Activated CD8-positive, alpha-beta T cell treated with anti-CD3 and anti-CD28 coated beads, Interleukin-2, amount 10 ng/mL, durations not matched to agents 7 days and 5 days (primary cell): ENCODE results near the gene BACE2. TPM values are rescaled to one million over a fixed set of nuclear protein-coding genes. Genes with fewer than 3 reads are reported as not detected.
"Not testable (repeated sequence)": the region's sequence is repeated elsewhere in the genome, so short reads cannot be mapped to it uniquely, and the experiment has no call there.

ENCODE experiments used
- ATAC-seq: fragments of 150-1000 bp; cut with Tn5 transposase; one replicate; pipeline ENCODE4 v1.10.0; 2021; ENCODE audit warnings: moderate library complexity
- CTCF ChIA-PET: fragments of 350-600 bp; sonication (Branson Sonifier 250); formaldehyde crosslinking; loops from one replicate; lab custom pipeline; 2021; ENCODE audit warnings: antibody characterized with exemption; lab: Charles Lee
- POLR2A ChIA-PET: fragments of 350-600 bp; sonication (Branson Sonifier 250); formaldehyde crosslinking; loops from one replicate; lab custom pipeline; 2021; ENCODE audit warnings: antibody characterized with exemption; lab: Charles Lee
- DNase-seq: peaks from one replicate; pipeline ENCODE4 v3.0.0-alpha.2; 2020
- H3K27ac Mint-ChIP-seq: one replicate; pipeline ENCODE4 v1.8.0; 2021; ENCODE audit warnings: mild to moderate bottlenecking, mixed read lengths
- H3K27me3 Mint-ChIP-seq: one replicate; pipeline ENCODE4 v1.8.0; 2021; ENCODE audit warnings: low read depth, mixed read lengths
- H3K36me3 Mint-ChIP-seq: one replicate; pipeline ENCODE4 v1.8.0; 2021; ENCODE audit warnings: low read depth, mixed read lengths
- H3K4me1 Mint-ChIP-seq: one replicate; pipeline ENCODE4 v1.8.0; 2021; ENCODE audit warnings: low read depth, mixed read lengths
- H3K4me3 Mint-ChIP-seq: one replicate; pipeline ENCODE4 v1.8.0; 2021; ENCODE audit warnings: mild to moderate bottlenecking, mixed read lengths
- H3K9me3 Mint-ChIP-seq: one replicate; pipeline ENCODE4 v1.8.0; 2022; ENCODE audit warnings: mixed read lengths; ENCODE audit not compliant: insufficient read depth
- total RNA-seq, 2 experiments: library from RNA; stranded (reverse); gene quantifications; one replicate each; pipeline ENCODE4 v1.2.3, GENCODE V29; 2021

BACE2 gene
- total RNA-seq, 2 experiments from 2014 or later: 4.1 to 4.6 TPM

DNA sequence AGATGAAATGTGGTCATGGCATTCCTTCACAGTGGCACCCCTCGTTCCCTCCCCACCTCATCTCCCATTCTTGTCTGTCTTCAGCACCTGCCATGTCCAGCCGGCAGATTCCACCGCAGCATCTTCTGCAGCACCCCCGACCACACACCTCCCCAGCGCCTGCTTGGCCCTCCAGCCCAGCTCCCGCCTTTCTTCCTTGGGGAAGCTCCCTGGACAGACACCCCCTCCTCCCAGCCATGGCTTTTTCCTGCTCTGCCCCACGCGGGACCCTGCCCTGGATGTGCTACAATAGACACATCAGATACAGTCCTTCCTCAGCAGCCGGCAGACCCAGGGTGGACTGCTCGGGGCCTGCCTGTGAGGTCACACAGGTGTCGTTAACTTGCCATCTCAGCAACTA lies 81.5 kb downstream of the BACE2 start:
- Mint-ChIP-seq H3K4me3 (no peak overlapping the region), H3K27me3 (no peaks in the 10 kb centered on the region), H3K27ac (no peak overlapping the region), H3K36me3 (no peaks in the 10 kb centered on the region), H3K4me1 (no peaks in the 10 kb centered on the region), H3K9me3 (no peaks in the 10 kb centered on the region)
- CTCF ChIA-PET: no interaction called here
- DNase-seq (no peak), ATAC-seq (no peak)
- POLR2A ChIA-PET: no interaction called here

DNA sequence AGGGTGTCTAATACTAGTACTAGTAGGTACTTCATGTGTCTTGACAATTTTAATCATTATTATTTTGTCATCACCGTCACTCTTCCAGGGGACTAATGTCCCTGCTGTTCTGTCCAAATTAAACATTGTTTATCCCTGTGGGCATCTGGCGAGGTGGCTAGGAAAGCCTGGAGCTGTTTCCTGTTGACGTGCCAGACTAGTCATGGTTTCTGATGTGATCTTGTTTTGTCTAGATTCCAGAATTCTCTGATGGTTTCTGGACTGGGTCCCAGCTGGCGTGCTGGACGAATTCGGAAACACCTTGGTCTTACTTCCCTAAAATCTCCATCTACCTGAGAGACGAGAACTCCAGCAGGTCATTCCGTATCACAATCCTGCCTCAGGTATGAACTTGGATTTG lies 82.6 kb downstream of the BACE2 start:
- CTCF ChIA-PET: no interaction called here
- no peak overlapping the region for H3K27ac Mint-ChIP-seq
- no peaks in the 10 kb centered on the region for H3K9me3 Mint-ChIP-seq
- H3K4me1 Mint-ChIP-seq: no peaks in the 10 kb centered on the region
- H3K27me3 Mint-ChIP-seq: no peaks in the 10 kb centered on the region
- ATAC-seq (no peak), DNase-seq (no peak)
- no peak overlapping the region for H3K4me3 Mint-ChIP-seq
- POLR2A ChIA-PET: no interaction called here
- H3K36me3 Mint-ChIP-seq: no peaks in the 10 kb centered on the region

DNA sequence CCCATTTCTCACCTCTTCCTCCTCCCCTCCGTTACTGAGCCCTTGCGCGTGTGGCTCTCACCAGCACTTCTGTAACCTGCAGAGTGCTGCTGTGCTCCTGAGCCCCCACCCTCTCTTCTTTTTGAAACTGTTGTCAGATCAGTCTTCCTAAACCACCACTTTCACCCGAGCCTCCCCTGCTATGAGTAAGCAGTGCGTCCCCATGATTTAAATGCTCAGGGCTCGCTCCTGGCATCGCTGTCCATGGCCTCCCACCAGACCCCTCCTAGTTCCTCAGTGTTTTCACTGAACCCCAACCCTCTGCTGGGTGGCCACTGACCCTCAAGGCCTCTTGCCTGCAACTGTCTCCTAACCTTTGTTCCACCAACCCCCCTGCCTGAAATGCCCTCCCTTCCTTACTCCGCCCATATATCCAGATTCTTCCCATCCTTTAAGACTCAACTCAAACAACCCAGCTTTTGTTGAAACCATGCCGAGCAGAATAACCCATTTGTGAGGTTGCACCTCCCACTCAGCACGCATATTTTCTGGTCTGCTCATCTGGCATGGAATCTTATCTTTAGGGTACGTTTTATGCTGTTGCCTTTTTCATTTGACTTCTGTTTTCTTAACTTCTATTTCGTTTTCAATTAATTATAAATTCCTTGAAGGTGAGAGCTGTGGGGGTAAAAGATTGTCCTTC lies 84.1 kb downstream of the BACE2 start:
- Mint-ChIP-seq H3K4me3 (no peak overlapping the region), H3K9me3 (no peaks in the 10 kb centered on the region), H3K4me1 (no peaks in the 10 kb centered on the region), H3K27me3 (no peaks in the 10 kb centered on the region), H3K27ac (no peak overlapping the region), H3K36me3 (no peaks in the 10 kb centered on the region)
- DNase-seq (no peak), ATAC-seq (no peak)
- ChIA-PET CTCF (no interaction called here), POLR2A (interaction anchor here (0.6 kb wide), 1 partner anchor 24 kb away, joined by 3 read pairs; no protein-coding TSS in a partner anchor)

DNA sequence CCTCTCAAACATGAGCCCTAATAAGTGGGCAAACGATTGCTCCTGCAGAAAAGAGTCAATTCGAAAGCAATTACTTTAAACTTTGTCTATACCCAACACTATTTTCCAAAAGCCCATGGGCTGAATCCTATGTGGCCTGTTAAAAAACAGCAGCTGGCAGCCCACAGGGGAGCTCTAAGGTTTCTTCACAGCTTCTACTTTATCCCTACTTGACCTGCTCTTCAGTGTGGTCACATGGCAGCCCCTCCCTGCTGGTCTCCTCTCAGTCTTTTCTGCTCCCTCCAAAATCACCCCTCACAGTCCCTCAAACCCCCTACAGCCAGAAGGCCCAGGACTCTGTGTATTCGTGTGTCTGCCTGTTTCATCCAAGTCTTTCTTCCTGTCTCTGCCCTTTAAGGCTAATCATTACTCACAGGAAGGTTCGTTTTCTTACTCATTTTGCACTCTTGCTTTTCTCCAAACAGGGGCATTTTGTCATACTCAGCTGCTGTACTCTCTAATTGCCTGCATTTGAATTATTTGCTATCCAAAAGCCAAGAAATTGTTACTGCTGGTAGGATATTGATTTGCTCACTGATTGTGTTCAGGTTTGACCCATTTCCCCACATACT lies 86.2 kb downstream of the BACE2 start:
- DNase-seq: no peak
- Mint-ChIP-seq H3K36me3 (no peaks in the 10 kb centered on the region), H3K9me3 (no peaks in the 10 kb centered on the region), H3K27me3 (peaks cover 4% of the 10 kb centered on the region), H3K4me3 (no peak overlapping the region), H3K4me1 (no peaks in the 10 kb centered on the region), H3K27ac (no peak overlapping the region)
- ATAC-seq: no peak
- ChIA-PET CTCF (no interaction called here), POLR2A (no interaction called here)

DNA sequence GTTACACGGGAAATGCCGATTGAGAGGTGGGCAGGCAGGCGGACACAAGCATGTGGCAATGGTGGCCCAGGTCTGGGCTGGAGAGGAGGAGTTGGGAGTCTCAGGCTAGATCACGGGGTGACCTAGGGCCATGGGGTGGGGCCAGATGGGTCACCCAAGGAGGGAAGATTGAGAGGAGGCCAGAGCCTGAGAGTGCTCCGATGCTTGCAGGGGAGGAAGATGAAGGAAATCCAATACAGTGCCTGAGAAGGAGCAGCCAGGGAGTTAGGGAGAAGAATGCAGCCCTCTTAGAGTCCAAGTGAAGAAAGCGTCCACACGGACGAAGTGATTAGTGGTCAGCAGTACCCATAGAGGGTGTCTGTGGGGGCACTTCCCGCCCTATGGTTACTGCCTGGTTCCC lies 87.2 kb downstream of the BACE2 start:
- POLR2A ChIA-PET: no interaction called here

DNA sequence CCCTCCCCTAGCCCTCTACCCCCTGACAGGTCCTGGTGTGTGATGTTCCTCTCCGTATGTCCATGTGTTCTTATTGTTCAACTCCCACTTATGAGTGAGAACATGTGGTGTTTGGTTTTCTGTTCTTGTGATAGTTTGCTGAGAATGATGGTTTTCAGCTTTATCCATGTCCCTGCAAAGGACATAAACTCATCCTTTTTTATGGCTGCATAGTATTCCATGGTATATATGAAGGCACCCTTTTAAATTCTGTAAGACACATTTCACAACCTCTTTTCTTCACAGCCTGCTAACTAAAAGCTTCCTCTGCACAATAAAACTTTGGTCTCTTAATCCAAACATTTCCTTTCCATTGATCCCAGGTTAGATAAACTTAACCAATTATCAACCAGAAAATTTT lies 88.3 kb downstream of the BACE2 start:
- H3K4me3 Mint-ChIP-seq, ATAC-seq, H3K36me3 Mint-ChIP-seq, DNase-seq, H3K9me3 Mint-ChIP-seq, H3K27me3 Mint-ChIP-seq, CTCF ChIA-PET, H3K27ac Mint-ChIP-seq, H3K4me1 Mint-ChIP-seq, POLR2A ChIA-PET: not testable (repeated sequence)

More for the DNA sequence above, 87.2 kb downstream of the BACE2 start:
- Mint-ChIP-seq H3K36me3 (no peaks in the 10 kb centered on the region), H3K4me1 (no peaks in the 10 kb centered on the region), H3K27ac (no peak overlapping the region), H3K27me3 (peaks cover 4% of the 10 kb centered on the region), H3K9me3 (no peaks in the 10 kb centered on the region), H3K4me3 (no peak overlapping the region)
- ATAC-seq: no peak
- CTCF ChIA-PET: no interaction called here
- no peak for DNase-seq

DNA sequence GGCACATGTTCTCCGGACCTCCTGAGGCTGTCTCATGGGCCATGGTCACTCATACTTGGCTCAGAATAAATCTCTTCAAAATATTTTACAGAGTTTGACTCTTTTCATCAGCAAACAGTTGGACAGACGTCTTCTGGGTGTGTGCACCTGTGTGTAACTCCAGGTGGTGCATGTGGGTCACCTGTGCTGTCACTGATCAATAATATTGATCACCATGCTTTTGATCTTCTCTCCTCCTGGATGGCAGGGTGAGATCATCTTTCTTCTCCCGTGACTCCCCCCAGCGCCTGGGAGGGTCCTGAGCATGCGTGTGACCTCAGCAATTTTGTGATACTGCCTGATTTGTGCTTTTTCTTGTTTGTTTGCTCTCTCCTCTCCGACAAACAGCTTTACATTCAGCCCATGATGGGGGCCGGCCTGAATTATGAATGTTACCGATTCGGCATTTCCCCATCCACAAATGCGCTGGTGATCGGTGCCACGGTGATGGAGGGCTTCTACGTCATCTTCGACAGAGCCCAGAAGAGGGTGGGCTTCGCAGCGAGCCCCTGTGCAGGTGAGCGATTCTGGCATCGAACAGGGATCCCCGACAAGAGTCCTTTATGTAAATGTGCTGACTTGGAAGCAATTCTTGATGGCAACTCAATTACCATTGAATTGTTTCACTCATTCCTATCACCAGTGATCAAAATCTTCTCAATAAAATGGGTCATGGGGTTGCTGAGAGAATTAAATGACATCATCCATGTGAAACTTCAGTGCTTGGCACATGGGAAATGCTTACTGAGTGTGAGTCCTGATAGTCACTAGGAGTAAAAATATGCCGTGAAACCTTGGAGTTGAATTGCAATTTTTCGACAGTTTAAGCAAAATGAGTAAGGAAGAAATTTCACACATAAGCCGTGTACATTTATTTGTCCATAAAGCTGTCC lies 89.1 kb downstream of the BACE2 start:
- Mint-ChIP-seq H3K27me3 (peaks cover 4% of the 10 kb centered on the region), H3K27ac (no peak overlapping the region), H3K4me3 (no peak overlapping the region), H3K36me3 (no peaks in the 10 kb centered on the region), H3K4me1 (no peaks in the 10 kb centered on the region), H3K9me3 (no peaks in the 10 kb centered on the region)
- ChIA-PET POLR2A (no interaction called here), CTCF (no interaction called here)
- DNase-seq (no peak), ATAC-seq (no peak)

DNA sequence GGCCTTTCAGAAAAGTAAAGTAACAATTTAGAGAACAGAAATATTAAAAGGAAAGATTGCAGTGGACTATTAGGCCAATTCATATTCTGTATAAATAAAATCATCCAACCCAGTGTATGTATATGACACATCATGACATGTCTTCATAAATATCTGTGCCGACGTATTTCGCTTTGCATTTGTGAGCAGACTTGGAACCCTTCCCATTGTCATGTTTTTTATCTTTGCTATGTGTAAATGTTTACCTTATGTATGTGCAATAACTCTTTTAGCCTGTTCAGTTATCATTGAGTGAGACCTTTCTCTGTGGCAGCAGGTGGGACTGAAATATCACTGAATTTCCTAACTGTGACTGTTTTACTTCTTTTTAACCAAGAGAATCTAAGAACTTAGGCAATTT lies 90.7 kb downstream of the BACE2 start:
- no peaks in the 10 kb centered on the region for H3K4me1 Mint-ChIP-seq
- no peak for ATAC-seq
- no peaks in the 10 kb centered on the region for H3K36me3 Mint-ChIP-seq
- no peaks in the 10 kb centered on the region for H3K9me3 Mint-ChIP-seq
- H3K4me3 Mint-ChIP-seq: no peak overlapping the region
- DNase-seq: no peak
- peaks cover 8% of the 10 kb centered on the region for H3K27me3 Mint-ChIP-seq
- no peak overlapping the region for H3K27ac Mint-ChIP-seq
- ChIA-PET CTCF (no interaction called here), POLR2A (interaction anchor here (0.6 kb wide), 1 partner anchor 9 kb away, joined by 4 read pairs; no protein-coding TSS in a partner anchor)

DNA sequence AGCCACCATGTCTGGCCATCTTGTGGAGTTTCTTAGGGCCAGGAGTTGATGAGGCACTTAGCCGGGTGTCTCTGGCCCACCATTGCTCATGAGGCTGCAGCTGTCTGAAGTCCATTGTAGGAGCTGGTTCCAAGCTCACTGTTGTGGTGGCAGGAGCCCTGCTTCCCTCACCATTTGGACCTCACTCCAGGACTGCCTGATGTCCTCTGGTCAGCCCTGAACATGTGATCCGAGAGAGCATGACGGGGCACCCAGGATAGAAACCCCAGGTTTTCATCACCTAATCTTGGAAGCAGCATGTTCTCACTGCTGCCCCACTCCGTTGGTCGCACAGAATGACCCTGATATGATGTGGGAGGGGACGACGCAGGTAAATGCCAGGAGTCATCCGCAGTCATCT lies 92.5 kb downstream of the BACE2 start:
- Mint-ChIP-seq H3K9me3 (no peaks in the 10 kb centered on the region), H3K27me3 (peaks cover 15% of the 10 kb centered on the region), H3K36me3 (no peaks in the 10 kb centered on the region), H3K4me3 (no peak overlapping the region), H3K4me1 (no peaks in the 10 kb centered on the region), H3K27ac (no peak overlapping the region)
- CTCF ChIA-PET: no interaction called here
- DNase-seq: no peak
- ATAC-seq: no peak
- POLR2A ChIA-PET: no interaction called here

DNA sequence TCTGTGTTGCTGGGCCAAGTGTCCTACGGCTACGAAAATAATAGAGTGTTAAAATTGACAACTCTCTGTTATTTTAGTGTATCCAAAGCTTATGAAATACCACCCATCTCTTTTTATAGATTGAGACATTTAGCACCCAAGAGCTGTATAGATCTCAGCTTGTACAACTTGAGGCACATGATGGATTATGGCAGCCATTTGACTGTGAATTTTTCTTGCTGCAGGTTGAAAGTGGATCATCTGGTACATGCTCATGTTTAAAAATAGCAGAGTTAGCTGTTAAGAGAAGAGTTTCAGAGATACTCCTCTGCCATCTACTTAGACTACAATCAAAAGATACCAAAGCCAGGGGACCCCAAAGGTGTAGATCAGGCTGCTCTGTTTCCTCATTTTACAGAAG lies 99.4 kb downstream of the BACE2 start:
- Mint-ChIP-seq H3K9me3 (no peaks in the 10 kb centered on the region), H3K27ac (no peak overlapping the region), H3K4me1 (no peaks in the 10 kb centered on the region), H3K4me3 (no peak overlapping the region), H3K27me3 (peaks cover 16% of the 10 kb centered on the region), H3K36me3 (no peaks in the 10 kb centered on the region)
- ChIA-PET POLR2A (interaction anchor here (0.6 kb wide), 1 partner anchor 8 kb away, joined by 4 read pairs; no protein-coding TSS in a partner anchor), CTCF (no interaction called here)
- ATAC-seq (no peak), DNase-seq (no peak)

DNA sequence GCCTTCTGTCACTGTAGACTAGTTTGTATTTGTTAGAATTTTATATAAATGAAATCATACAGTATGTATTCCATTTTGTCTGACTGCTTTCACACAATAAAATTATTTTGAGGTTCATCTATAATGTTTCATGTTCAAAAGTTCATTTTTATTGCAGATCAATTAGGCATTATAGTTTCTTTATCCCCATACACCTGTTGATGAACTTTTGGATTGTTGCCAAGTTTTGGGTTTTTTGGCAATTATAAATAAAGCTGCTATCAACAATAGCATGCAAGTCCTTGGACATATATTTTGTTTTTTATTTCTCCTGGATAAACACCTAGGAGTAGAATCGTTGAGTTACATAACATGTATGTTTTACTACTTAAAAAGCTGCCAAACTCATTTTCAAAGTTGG lies 101.6 kb downstream of the BACE2 start:
- peaks cover 9% of the 10 kb centered on the region for H3K27me3 Mint-ChIP-seq
- peaks cover 4% of the 10 kb centered on the region for H3K36me3 Mint-ChIP-seq
- no peak for ATAC-seq
- POLR2A ChIA-PET: no interaction called here
- H3K27ac Mint-ChIP-seq: no peak overlapping the region
- no peaks in the 10 kb centered on the region for H3K4me1 Mint-ChIP-seq
- CTCF ChIA-PET: interaction anchor here (1.2 kb wide), 1 partner anchor 13 kb away, joined by 6 read pairs; no protein-coding TSS in a partner anchor
- peaks cover 4% of the 10 kb centered on the region for H3K9me3 Mint-ChIP-seq
- DNase-seq: no peak
- no peak overlapping the region for H3K4me3 Mint-ChIP-seq

DNA sequence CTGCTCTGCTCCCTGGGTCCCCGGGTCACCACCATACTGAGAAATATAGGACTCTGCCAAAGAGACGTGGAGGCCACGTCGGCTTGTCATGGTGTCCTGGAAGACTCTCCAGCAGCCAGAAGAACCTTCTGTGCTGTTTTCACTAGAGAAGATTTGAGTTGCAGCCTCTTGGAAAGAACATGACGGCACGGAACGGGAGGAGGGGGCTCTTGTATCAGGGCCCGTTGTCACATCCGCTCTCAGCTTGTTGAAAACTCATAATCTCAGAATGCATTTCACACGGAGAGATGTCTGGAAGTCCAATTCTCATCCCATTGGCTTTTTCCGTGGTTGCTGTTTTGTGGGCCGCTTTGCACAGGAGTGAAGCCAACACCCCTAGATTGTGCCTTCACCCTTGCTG lies 109.2 kb downstream of the BACE2 start:
- peaks cover 4% of the 10 kb centered on the region for H3K36me3 Mint-ChIP-seq
- CTCF ChIA-PET: no interaction called here
- no peaks in the 10 kb centered on the region for H3K4me1 Mint-ChIP-seq
- peaks cover 4% of the 10 kb centered on the region for H3K9me3 Mint-ChIP-seq
- H3K4me3 Mint-ChIP-seq: no peak overlapping the region
- no peak overlapping the region for H3K27ac Mint-ChIP-seq
- no peak for ATAC-seq
- peaks cover 2% of the 10 kb centered on the region for H3K27me3 Mint-ChIP-seq
- no peak for DNase-seq
- POLR2A ChIA-PET: no interaction called here
